Panc1 (cell line): Measurements from ENCODE around the gene URGCP.

Source experiments
- CTCF ChIP-seq: fragments of 450-650 bp; IDR thresholded peaks from 2 replicates; pipeline ENCODE4 v1.5.1; 2017; ENCODE audit warnings: mild to moderate bottlenecking
- REST ChIP-seq, 2 experiments: IDR thresholded peaks; 2 replicates each; pipeline ENCODE4 v1.6.1; 2011 to 2012; ENCODE audit warnings: low read depth in 2 of 2, control low read depth in 1 of 2, low read length in 1 of 2, mild to moderate bottlenecking in 1 of 2, moderate library complexity in 1 of 2; ENCODE audit not compliant: insufficient read depth in 1 of 2

- no peak for TF ChIP-seq REST (IDR thresholded peaks at IDR 0.05; ENCODE audit: insufficient read depth in 1 of 2, low read depth in 2 of 2, low read length in 1 of 2)
- no peak for TF ChIP-seq CTCF
Observed at GRCh38 chr7:43870316-43870715, 36.1 kb downstream of the URGCP start.
